Activated CD4-positive, CD25-positive, alpha-beta regulatory T cell (primary cell): ENCODE data around the gene UBXN2A.
A peak's percentile ranks its signal among the peaks of the same experiment; 100 is the strongest.

Experiments
- DNase-seq, 4 experiments: peaks; one replicate each; lab custom pipeline; 2025; lab: John Stamatoyannopoulos, UW

Gene UBXN2A, protein sequence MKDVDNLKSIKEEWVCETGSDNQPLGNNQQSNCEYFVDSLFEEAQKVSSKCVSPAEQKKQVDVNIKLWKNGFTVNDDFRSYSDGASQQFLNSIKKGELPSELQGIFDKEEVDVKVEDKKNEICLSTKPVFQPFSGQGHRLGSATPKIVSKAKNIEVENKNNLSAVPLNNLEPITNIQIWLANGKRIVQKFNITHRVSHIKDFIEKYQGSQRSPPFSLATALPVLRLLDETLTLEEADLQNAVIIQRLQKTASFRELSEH

DNA sequence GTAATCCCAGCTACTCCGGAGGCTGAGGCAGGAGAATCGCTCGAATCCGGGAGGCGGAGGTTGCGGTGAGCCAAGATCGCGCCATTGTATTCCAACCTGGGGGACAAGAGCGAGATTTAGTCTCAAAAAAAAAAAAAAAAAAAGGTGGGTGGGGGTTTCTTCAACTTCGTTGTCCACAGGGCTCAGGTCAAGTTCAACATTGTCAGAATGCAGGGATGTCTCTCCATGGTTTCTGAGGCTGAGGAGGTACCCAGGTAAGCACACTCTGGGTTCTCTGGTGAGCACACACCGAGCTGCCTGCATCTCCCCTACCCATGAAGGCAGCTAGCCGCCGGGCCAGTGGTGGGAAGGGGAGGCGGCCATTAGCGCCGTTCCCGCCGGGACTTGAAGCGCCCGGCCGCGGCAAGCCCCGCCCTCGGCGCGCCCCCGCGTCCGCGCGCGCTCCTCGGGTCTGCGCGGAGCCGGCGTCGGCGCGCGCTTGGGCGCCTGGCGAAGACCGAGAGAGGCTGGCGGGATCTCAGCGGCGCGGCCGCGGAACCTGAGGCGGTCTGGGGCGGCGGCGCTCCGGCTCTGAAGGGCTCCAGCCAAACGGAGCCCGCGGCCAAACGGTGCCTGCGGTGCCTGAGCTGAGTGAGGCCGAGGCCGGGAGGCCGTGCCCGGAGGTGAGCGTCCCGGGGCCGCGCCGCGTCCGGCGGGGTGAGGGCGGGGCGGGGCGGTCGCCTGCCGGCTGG is at the start of gene UBXN2A:
TSS of gene UBXN2A (plus strand) at position 477 of the 731 bp plus-strand sequence. CDS start 17,852 bp downstream, outside the sequence.
- peak; percentile 38 to 59 (median 50) for DNase-seq

DNA sequence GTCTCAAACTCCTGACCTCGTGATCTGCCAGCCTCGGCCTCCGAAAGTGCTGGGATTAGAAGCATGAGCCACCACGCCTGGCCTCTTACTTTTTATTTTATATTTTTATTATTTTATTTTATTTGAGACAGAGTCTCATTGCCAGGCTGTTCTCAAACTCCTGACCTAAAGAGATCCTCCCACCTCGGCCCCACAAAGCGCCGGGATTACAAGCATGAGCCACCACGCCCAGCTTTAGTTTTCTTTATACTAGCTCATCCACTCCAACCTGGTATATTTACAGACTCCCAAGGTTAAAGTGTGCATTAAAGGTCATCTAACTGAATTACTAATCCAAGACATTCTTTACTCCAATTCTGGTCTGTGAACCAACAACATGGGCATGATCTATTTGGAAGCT is 40.1 kb upstream of the UBXN2A start:
- DNase-seq: no peak

DNA sequence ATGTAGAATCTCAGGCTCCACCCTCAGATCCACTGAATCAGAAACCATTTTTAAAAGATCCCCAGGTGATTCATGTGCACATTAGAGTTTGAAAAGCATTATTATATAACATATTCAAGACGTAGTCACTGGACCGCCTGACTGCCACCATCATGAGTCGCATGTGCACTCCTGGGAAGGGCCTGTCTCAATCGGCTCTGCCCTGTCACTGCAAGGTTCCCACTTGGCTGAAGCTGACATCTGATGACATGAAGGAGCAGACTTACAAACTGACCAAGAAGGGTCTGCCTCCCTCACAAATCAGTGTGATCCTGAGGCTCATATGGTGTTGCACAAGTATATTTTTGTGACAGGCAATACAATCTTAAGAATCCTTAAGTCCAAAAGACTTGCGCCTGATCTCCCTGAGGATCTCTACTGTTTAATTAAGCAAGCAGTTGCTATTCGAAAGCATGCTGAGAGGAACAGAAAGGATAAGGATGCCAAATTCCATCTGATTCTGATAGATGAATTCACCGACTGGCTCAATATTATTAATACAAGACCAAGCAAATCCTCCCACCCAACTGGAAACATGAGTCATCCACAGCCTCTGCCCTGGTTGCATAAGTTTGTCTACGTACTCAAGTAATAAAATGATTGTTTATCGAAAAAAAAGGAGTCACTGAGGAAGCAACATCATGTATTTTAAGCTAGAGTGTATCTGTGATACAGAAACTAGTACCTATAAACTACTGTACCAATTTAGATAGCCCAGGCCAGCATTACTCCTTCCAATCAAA is 39.5 kb upstream of the UBXN2A start:
- DNase-seq: no peak

DNA sequence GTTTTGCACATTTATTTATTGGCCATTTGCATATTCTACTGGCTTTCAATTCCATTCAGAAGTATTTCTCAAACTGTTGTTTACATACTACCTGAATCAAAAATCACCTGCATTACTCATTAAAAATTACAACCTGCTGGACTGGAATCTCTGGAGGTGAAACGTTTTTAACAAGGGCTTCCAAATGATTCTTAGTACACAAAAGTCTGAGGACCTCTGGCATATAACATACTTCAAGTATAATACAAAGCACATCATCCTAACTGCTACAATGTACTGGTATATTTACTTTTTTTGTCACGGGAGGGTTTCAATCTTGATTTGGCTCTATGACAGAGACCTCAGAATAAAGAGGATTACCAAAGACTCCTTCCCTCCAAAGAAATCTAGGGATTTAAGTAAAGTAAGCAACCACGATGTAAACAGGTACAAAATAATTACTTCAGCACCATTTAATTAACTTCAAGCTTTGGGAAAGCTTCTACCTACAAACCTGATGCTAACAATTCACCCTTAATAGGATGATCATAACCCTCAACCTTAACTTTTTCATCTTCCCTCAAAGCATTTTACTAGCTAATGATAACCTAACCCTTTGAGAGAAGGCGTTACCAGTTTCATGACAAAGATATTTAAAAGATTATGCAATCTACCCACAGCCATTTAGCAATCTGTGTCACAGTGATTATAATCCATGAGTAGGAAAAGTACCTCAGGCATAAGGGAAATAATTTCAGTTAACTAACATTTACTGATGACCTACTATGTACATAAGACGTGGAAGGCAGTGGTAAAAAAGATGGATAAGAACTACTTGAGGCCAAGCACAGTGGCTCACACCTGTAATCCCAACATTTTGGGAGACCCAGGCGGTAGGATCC is 38.1 kb upstream of the UBXN2A start:
- no peak for DNase-seq

DNA sequence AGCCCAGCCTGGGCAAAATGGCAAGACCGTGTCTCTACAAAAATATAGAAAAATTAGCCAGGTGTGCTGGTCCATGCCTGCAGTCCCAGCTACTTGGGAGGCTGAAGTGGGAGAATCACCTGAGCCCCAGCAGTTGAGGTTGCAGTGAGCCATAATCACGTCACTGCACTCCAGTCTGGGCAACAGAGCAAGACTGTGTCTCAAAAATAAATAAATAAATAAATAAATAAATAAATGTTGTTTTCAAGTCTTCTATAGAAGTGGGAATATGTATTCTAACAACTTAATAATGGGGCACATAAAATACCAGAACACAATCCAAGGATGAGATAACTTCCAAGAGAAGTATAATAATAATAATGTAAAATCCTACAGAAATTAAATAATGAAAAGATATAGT is 37.2 kb upstream of the UBXN2A start:
- no peak for DNase-seq

DNA sequence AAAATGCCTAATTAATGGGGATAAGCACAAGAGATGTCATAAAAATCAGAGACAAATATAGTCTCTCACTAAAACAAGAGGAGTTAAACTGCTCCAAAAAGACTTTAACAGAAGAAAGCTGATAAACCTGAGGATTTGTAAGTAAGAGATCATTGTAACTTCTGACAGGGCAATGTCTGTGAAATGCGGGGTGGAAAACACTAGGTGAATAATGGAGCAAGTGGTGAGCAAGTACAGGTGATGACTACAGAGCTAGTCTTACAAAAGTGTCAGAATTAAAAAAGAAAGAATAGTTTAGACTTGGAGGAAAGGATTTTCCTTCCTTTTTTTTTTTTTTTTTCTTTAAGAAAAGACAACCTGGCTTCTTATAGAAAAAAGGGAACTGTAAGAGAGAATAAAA is 36.0 kb upstream of the UBXN2A start:
- DNase-seq: no peak

DNA sequence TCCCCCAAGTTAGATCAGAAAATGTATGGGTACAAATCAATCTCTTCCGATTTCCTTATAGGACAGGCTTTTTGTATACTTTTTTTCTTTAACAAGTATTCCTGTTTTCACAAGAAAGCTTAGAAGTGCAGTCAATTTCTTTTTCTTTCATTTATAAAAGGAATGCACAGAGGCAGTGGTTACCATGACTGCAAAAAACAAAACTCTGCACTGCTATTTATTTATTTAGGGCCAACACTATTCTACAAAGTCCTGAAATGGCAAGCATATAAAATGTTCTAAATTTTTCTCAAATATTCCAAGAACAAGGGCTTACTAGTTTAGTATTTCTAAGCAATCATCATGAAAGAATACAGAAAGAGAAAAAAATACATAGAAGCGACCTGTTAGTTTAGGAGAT is 35.6 kb upstream of the UBXN2A start:
- no peak for DNase-seq

DNA sequence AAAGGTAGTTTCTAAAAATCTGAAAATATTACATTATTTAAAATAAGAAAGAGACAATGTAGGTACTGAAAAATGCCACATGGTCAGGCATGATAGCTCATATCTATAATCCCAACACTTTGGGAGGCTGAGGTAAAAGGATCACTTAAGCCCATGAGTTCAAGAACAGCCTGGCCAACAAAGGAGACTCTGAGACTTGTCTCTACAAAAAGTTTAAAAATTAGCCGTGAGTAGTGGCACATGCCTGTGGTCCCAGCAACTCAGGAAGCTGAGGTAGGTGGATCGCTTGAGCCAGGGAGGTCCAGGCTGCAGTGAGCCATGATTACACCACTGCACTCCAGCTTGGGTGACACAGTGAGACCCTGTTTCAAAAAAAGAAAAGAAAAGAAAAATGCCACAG is 35.1 kb upstream of the UBXN2A start:
- no peak for DNase-seq

DNA sequence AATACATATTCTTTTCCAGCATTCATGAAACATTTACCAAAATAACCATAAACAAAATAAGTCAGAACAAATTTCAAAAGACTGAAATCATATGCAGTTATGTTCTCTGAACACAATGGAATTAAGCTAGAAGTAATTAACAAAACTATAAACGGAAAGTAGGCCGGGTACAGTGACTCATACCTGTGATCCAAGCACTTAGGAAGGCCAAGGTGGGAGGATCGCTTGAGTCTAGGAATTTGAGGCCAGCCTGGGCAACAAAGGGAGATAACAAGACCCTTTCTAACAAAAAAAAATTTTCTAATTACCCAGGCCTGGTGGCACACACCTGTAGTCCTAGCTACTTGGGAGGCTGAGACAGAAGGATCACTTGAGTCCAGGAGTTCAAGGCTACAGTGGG is 28.2 kb upstream of the UBXN2A start:
- no peak for DNase-seq

DNA sequence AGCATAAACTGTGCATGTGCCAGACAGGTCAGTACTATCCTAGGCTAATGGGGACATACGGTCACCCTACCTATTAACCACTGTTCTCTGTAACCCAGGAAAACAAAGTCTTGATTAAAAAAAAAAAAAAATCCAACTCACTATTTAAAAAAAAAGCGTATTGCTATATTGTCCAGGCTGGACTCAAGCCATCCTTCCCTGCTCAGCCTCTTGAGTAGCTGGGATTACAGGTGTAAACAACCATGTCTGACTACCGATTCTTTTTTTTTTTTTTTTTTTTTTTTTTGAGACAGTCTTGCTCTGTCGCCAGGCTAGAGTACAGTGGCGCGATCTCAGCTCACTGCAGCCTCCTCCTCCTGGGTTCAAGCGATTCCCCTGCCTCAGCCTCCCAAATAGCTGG is 24.9 kb upstream of the UBXN2A start:
- DNase-seq: no peak

DNA sequence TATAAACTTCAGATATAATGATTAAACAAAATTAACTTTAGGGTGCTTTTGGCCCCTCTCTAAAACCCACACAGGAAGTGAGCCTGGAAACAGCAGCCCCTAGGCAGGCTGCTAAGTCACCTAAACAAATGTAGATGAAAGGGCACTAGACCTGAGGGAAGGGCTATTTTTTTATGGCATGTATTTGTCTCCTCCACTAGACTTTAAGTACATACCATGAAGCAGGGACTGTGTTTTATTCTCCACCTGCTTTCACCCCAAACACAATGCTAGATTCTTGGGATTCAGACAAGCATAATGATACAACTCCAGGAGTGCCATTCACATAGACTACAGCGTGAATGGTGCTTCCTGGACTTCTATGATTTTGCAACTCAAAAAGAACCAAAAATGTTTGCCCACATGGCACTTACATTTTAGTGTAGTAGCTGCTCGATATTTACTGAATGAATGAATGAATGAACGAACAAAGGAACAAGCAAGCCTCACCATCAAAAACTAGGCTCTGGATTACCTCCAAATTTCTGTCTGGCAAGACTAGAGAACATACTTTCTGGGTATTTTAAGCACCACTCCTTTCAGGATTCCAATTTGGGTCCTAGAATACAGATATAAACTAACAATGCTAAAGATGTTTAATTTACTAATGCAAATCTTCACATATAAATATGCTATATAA is 23.4 kb upstream of the UBXN2A start:
- no peak for DNase-seq

DNA sequence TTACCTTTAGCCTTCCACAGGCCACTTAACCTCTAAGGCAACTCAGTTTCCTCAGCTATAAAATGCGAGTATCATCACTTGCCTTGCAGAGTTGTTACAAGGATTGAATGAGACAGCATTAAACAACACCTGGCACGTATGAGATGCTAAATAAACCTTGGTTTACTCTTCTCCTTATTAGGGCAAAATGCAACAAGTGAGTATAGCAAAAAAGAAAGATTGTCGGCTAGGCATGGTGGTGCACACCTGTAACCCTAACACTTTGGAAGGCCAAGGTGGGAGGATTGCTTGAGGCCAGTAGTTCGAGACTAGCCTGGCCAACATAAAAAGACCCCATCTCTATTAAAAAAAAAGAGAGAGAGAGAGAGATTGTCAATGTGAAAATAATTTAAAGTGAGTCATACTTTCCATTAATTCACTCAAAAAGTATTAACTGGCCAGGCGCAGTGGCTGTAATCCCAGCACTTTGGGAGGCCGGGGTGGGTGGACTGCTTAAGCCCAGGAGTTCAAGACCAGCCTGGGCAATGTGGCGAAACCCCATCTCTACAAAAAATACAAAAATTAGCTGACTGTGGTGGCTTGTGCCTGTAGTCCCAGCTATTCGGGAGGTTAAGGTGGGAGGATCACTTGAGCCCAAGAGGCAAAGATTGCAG is 21.3 kb upstream of the UBXN2A start:
- DNase-seq: no peak

DNA sequence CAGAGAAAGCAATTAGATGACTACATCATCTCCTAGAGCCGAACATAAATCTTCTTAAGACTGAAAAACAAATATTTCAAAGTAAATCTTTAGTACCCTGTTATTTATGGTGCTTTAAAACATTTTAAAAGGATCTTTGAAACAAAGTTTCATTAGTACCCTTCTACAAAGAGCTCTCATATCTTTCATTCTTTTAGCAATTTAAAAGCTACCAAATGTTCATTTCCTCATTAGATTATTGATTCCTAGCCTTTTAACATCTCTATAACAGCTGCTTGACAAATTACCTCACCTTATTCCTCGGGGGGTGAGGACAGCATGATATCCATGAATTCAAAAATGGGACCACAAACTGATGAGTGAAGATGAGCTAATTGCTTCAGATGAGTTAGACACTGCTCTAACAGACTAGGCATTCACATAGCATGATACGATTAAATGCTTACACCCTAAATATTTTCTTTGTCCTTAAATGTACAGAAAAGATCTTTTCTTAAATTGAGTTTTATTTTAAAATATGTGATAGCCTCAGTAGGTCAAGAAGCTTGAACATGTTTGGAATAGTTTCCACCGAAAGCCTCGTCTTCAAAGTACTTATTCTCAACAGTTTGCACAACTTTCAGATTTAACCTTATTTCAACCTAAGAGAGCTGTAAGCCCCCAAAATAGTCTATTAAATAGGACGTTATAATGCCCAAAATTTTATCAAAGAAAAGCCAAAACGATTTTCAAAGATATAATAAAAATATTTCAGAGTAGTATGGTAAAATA is 15.5 kb upstream of the UBXN2A start:
- no peak for DNase-seq

DNA sequence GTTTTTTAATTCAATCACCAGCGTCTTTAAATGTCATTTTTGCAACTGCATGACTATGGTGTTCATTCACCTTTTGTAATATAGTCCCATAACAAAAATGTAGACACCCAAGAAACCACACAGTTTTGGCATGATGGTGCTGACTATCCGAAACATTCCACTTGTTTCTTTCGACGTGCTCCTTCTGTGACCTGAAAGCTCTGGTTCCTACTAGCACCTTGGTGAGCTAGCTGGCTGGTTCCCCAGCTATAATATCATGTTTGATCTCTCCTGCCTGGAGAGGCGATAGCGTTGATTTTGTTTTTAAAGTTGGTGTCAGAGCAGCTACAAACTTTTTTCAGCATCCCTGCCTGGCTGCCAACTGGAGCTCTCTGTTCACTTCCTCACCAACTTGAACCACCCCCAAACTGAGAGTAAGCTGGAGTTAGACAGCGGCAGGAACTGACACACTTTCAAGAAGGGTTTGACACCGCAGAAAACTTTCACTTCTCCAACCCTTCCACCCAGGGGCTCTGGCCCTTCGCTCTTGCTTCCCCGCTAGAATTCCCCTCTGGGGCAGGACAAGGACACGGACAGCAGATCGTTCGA is 14.5 kb upstream of the UBXN2A start:
- peak in 3 of 4 experiments; percentile 4 to 17 (median 9) for DNase-seq

DNA sequence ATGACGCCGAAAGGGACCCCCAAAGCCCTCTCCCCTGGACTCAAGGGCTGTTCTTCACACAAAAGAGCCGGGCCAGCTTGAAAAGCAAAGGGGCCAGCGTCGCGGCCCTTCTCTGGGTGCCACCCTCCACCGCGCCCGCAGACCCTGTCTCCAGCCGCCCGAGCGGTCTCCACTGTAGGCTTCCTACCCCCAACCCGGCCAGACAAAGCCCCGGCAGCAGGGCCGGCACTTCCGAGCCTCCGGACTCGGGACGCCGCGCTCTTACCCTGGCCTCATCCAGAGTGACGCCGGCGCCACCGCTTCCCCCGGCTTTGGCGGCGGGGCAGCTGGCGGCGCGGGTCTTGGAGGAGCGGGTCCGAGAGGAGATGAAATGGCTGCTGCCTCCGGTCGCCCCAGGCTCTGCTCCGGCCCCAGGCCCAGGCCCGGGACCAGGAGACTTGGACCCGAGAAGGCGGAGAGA is 13.9 kb upstream of the UBXN2A start:
- no peak for DNase-seq

DNA sequence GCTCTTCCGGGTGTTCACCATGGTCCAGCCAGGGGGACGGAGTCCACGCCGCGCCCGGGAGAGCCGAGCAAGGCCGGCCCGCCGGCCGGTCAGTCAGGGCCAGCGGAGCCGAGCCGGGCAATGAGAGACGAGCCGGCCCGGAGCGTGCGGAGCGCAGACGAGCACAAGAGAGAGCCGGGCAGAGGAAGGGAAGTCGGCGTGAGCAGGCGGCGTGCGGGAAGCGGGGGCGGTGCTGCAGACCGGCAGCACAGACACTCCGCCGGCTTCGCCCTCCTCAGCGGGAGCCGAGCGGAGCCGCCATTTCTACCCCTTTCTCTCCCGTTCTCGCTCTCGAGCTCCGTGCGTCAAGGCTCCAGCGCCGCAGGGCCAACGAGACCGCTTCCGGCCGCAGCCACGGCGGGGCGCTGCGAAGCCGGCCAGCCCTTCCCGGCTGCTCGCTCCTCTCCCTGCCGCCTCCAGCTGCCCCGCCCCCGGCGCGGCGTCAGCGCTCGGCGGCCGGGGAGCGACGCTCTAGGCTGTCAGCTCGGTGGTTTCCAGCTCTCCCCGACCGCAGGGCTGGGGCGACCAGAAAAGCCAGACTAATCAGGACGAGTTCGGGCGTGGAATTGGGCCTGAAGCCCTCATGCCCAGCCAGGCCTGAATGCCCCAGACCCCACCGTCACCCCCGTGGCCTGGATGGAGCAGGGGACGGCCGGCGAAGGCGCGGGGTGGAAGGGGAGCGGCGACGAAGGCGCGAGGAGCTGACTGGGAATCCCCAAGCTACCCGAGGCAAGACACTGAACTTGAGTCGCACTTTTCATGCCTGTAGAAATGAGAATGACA is 13.3 kb upstream of the UBXN2A start, which contains the start of gene ATAD2B:
TSS of gene ATAD2B (minus strand) at position 374 of the 822 bp plus-strand sequence. CDS start at position 21, 353 bp downstream.
- peak; percentile 74 to 90 (median 82) for DNase-seq

DNA sequence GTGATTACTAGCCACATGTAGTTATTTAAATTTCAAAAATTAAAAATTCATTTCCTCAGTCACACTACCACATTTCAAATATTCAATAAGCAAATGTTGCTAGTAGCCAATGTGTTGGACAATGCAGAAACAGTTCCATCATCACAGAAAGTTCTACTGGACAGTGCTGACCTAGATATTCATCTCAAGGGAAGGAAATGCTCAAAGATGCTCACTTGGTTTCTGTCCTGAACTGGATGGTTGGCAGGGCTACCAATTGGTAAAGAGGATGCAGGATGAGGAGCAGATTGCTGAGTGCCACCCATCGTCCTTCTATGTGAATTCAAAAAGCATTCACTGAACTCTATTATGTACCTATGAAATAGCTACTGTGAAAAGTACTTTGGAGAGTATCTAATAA is 6.0 kb upstream of the UBXN2A start:
- no peak for DNase-seq
